LNCaP clone FGC (cell line): ENCODE results near the gene GNMT.

Source experiments
- DNase-seq: peaks from one replicate; pipeline ENCODE4 v3.0.0-alpha.2; 2011; ENCODE audit warnings: low read depth
- H3K4me3 ChIP-seq: 2 replicates; pipeline ENCODE4 v1.5.1; 2011; ENCODE audit warnings: mild to moderate bottlenecking, low read depth, low read length, control low read depth
- CTCF ChIP-seq: IDR thresholded peaks from 2 replicates; pipeline ENCODE4 v1.5.1; 2012; ENCODE audit warnings: mild to moderate bottlenecking; ENCODE audit not compliant: control insufficient read depth, insufficient read depth; ENCODE audit errors: extremely low read depth

The GNMT gene

GRCh38 chr6:42923666-42924065, 36.9 kb upstream of the GNMT start:
- DNase-seq, result peak; percentile 64

GRCh38 chr6:42925248-42925857, 35.2 kb upstream of the GNMT start:
- no peak for DNase-seq
- no peak for TF ChIP-seq CTCF
- no peak overlapping the region for H3K4me3 ChIP-seq

More at GRCh38 chr6:42923666-42924065, 36.9 kb upstream of the GNMT start:
- H3K4me3 ChIP-seq, result no peak overlapping the region
- TF ChIP-seq CTCF, result no peak

- peak within 1 kb of the TSS; percentile 81 for H3K4me3 ChIP-seq
- DNase-seq, result peak; percentile 96
- TF ChIP-seq CTCF, result no peak
Observed at GRCh38 chr6:42928986-42929820, 31.4 kb upstream of the GNMT start, which contains the start of gene CNPY3. CNPY3 (plus strand) TSS chr6:42929480; CDS start chr6:42929571, 91 bp downstream.

- peak overlapping the region; percentile 81 for H3K4me3 ChIP-seq
- no peak for DNase-seq
- no peak for TF ChIP-seq CTCF
Observed at GRCh38 chr6:42929821-42930360, 30.7 kb upstream of the GNMT start.

GRCh38 chr6:42932412-42932811, 28.1 kb upstream of the GNMT start:
- no peak for TF ChIP-seq CTCF
- no peak for DNase-seq
- H3K4me3 ChIP-seq, result no peak overlapping the region

- TF ChIP-seq CTCF, result no peak
- H3K4me3 ChIP-seq, result no peak overlapping the region
- no peak for DNase-seq
Observed at GRCh38 chr6:42933205-42933604, 27.3 kb upstream of the GNMT start.
